Central memory CD8-positive, alpha-beta T cell (primary cell): Measurements from ENCODE around the gene NCAPH2.
"Not testable (repeated sequence)": the region's sequence is repeated elsewhere in the genome, so short reads cannot be mapped to it uniquely, and the experiment has no call there.

ENCODE experiments used
- ATAC-seq: fragments of 150-1000 bp; cut with Tn5 transposase; replicated peaks from 2 replicates; pipeline ENCODE4 v1.10.0; 2022; ENCODE audit warnings: mild to moderate bottlenecking, moderate FRiP score, moderate number of reproducible peaks; ENCODE audit not compliant: poor library complexity, severe bottlenecking; ENCODE audit errors: extremely low read depth
- DNase-seq, 2 donors: peaks; one replicate each; pipeline ENCODE4 v3.0.0; 2021; ENCODE audit warnings: low spot score in 2 of 2
- H3K27ac Mint-ChIP-seq: one replicate; pipeline ENCODE4 v1.8.0; 2022; ENCODE audit warnings: low read depth, mild to moderate bottlenecking, moderate library complexity, mixed read lengths
- H3K27me3 Mint-ChIP-seq: one replicate; pipeline ENCODE4 v1.8.0; 2022; ENCODE audit warnings: mixed read lengths
- H3K36me3 Mint-ChIP-seq: one replicate; pipeline ENCODE4 v1.8.0; 2022; ENCODE audit warnings: mild to moderate bottlenecking, moderate library complexity, mixed read lengths; ENCODE audit not compliant: insufficient read depth
- H3K4me1 Mint-ChIP-seq: one replicate; pipeline ENCODE4 v1.8.0; 2022; ENCODE audit warnings: mixed read lengths
- H3K4me3 Mint-ChIP-seq: one replicate; pipeline ENCODE4 v1.8.0; 2022; ENCODE audit warnings: mild to moderate bottlenecking, moderate library complexity, mixed read lengths
- H3K9me3 Mint-ChIP-seq: one replicate; pipeline ENCODE4 v1.8.0; 2022; ENCODE audit warnings: mixed read lengths

Gene NCAPH2

DNA sequence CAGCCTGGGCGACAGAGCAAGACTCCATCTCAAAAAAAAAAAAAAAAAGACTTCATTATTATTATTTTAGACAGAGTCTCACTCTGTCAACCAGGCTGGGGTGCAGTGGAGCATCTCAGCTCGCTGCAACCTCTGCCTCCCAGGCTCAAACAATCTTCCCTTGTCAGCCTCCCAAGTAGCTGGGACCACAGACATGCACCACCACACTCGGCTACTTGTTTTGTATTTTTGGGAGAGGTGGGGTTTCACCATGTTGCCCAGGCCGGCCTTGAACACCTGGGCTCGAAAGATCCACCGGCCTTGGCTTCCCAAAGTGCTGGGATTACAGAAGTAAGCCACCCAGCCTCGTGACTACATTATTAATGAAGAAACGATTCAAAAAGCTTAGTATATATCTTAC lies 27.1 kb downstream of the NCAPH2 start:
- peaks cover 23% of the 10 kb centered on the region for H3K36me3 Mint-ChIP-seq
- ATAC-seq: no peak
- DNase-seq: no peak
- no peaks in the 10 kb centered on the region for H3K9me3 Mint-ChIP-seq
- H3K4me1 Mint-ChIP-seq: peaks cover 39% of the 10 kb centered on the region
- H3K27ac Mint-ChIP-seq: no peak overlapping the region
- H3K4me3 Mint-ChIP-seq: no peak overlapping the region
- H3K27me3 Mint-ChIP-seq: no peaks in the 10 kb centered on the region

DNA sequence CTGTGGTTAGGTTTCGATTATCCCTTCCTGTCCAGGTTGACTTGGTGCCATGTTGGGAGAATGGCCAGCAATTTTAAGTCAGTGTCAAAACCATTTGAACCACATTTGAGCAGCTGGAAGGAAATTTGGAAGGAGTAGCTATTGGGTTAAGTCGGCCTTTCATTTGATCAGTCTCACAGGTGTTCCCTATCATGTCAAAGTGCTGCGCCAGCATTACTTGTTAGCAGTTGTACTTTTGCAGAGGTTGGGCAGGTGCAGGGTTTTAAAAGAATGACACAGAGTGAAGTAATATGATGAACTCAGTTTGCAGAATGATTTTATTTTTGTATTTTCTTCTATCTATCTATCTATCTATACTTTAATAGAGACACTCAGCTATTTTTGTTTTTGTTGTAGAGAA lies 28.2 kb downstream of the NCAPH2 start:
- peaks cover 15% of the 10 kb centered on the region for H3K36me3 Mint-ChIP-seq
- no peaks in the 10 kb centered on the region for H3K27me3 Mint-ChIP-seq
- H3K4me1 Mint-ChIP-seq: peaks cover 37% of the 10 kb centered on the region
- no peaks in the 10 kb centered on the region for H3K9me3 Mint-ChIP-seq
- DNase-seq (no peak), ATAC-seq (no peak)
- no peak overlapping the region for H3K4me3 Mint-ChIP-seq
- H3K27ac Mint-ChIP-seq: no peak overlapping the region

DNA sequence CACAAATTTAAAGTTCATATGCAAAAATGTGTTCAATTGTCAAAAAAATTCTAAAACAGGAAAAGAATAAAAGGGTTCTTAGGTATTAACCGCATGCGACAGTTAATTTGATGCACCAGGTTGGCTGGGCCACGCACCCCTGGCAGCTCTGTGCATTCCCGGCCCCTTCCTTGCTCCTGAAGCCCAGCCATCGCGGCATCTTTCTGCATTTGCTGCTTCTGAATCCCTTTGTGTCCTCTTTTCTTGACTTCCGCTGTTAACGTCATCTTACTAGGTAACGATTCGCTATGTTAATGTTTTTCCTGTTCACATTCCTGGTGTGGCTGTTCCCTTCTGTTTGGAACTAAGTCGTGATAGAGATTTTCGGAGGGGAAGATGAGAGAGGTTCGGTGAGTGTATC lies 29.7 kb downstream of the NCAPH2 start:
- Mint-ChIP-seq H3K4me3 (no peak overlapping the region), H3K9me3 (no peaks in the 10 kb centered on the region), H3K27me3 (no peaks in the 10 kb centered on the region), H3K27ac (peak overlapping the region; percentile 100), H3K4me1 (peaks cover 37% of the 10 kb centered on the region), H3K36me3 (peaks cover 18% of the 10 kb centered on the region)
- ATAC-seq (no peak), DNase-seq (no peak)

DNA sequence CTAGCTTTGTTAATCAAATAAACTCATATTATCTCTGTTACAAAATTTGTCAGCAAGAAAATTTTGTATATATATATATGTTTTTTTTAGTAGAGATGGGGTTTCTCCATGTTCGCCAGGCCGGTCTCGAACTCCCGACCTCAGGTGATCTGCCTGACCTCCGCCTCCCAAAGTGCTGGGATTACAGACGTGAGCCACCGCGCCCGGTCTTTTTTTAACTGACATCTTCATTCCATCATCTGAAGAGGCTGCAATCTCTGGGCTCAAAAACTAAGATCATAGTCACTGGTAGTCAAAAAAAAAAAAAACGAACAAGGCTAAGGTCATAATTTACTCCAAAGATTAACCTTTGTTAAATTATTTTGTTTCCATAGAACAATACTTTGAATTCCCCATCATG lies 32.4 kb downstream of the NCAPH2 start:
- Mint-ChIP-seq H3K4me1 (peaks cover 43% of the 10 kb centered on the region), H3K36me3 (peaks cover 20% of the 10 kb centered on the region), H3K9me3 (no peaks in the 10 kb centered on the region), H3K27me3 (no peaks in the 10 kb centered on the region), H3K27ac (peak overlapping the region; percentile 100), H3K4me3 (peak overlapping the region; percentile 29)
- DNase-seq (no peak), ATAC-seq (no peak)

GRCh38 chr22:50541667-50542026 lies 33.6 kb downstream of the NCAPH2 start:
- Mint-ChIP-seq H3K36me3 (peaks cover 20% of the 10 kb centered on the region), H3K27ac (peak overlapping the region; percentile 100), H3K4me1 (peaks cover 49% of the 10 kb centered on the region)
- H3K9me3 Mint-ChIP-seq, H3K27me3 Mint-ChIP-seq, ATAC-seq, DNase-seq, H3K4me3 Mint-ChIP-seq: not testable (repeated sequence)

GRCh38 chr22:50542416-50542927 lies 34.4 kb downstream of the NCAPH2 start:
- H3K27ac Mint-ChIP-seq: peak overlapping the region; percentile 75
- peaks cover 49% of the 10 kb centered on the region for H3K4me1 Mint-ChIP-seq
- ATAC-seq (no peak), DNase-seq (no peak)
- H3K27me3 Mint-ChIP-seq: no peaks in the 10 kb centered on the region
- no peaks in the 10 kb centered on the region for H3K9me3 Mint-ChIP-seq
- peaks cover 20% of the 10 kb centered on the region for H3K36me3 Mint-ChIP-seq
- peak overlapping the region; percentile 31 for H3K4me3 Mint-ChIP-seq

DNA sequence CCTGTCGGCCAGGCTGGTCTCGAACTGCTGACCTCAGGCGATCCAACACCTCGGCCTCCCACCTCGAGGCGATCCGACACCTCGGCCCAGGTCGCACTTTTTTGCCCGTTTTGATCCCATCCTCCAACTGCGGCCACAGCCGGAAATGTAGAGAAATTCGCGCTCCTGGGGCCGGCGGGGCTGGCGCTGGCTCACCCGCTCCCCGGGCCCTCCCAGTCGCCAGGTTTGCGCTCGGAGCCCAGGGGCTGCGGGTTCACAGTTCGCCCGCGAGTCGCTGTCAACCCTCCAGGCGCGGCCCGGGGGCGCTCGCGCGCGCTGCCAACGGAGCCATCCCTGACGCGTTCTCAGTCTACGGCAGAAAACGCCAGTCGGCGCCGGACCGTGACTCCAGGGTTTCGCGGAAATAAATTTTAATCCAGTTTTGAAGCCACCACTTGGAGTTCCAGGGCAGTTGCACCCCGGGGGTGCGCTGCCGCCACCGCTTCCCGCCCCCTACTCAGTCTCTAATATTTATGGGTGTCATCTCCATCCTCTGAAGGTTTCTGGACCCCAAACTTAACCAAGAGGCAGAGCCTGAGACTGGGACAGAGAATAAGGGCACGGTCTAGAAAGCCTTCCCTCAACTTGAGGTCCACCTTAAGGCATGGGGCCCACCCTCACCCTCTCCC lies 36.2 kb downstream of the NCAPH2 start:
- H3K4me3 Mint-ChIP-seq: peak overlapping the region; percentile 65
- peaks cover 38% of the 10 kb centered on the region for H3K4me1 Mint-ChIP-seq
- peak; percentile 46 for ATAC-seq

DNA sequence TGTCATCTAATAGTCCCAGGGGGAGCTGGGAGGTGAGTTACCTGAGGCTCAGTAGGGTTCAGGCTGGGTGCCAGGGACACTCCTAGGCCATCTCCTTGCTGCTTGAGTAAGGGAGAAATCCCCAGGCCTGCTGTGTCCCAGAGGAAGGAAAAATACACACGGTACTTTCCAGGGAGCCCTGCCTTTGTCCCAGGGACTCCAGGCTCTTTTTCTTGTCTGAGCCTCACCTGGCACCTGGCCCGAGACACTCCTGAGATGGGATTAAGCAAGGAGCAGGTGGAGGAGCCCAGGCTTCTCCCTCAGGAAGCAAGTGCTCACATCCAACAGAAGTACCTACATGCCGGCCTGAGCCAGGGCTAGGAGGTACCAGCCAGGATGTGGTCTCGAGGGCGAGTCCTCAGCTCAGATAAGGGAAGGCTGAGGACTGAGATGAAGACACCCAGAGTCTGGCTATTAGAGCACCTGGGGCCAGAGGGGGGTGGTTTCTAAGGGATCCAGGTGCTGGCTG lies 36.8 kb downstream of the NCAPH2 start:
- Mint-ChIP-seq H3K9me3 (no peaks in the 10 kb centered on the region), H3K36me3 (peaks cover 8% of the 10 kb centered on the region), H3K27me3 (no peaks in the 10 kb centered on the region), H3K27ac (peak overlapping the region; percentile 91), H3K4me1 (peaks cover 34% of the 10 kb centered on the region), H3K4me3 (peak overlapping the region; percentile 65)
- ATAC-seq (peak; percentile 38), DNase-seq (no peak)

More for the DNA sequence above, 36.2 kb downstream of the NCAPH2 start:
- no peaks in the 10 kb centered on the region for H3K27me3 Mint-ChIP-seq
- H3K9me3 Mint-ChIP-seq: no peaks in the 10 kb centered on the region
- DNase-seq: peak; percentile 72 to 78
- peaks cover 14% of the 10 kb centered on the region for H3K36me3 Mint-ChIP-seq
- H3K27ac Mint-ChIP-seq: peak overlapping the region; percentile 91

DNA sequence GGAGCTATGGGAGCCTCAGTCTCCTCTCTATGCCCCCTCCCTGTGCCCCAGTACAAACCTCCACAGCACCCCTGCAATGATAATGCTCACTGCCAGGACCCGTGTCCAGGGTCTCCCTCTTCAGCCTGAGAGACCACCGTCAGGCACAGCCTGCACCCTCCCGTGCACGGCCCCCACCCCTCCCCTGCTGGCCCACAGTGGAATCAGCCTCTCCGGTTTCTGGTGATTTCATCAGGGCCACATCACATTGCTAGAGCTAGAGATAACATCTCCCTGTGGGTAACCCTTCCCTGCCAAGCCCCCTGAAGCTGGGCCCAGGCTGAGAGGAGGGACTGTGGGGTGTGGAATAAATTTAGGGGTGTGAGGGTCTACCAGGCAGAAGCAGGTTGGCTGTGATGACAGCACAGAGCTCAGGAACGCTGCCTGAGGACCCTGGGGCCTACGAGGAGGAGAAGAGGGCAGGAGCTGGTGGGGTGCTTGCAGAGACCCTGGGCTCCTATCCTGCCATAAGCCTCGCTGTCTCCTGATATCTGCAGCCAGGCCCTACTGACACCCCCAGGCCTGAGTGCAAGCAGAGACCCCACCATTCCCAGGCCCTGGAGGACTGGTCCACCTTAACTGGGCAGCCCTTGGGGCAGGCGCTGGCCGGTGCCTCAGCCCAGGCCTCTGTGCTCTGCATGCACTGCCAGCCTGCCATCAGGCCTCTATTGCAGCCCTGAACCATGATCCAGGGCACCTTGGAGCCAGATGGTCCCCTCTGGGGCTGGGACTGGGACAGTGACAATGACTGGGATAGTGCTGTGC lies 37.7 kb downstream of the NCAPH2 start, which contains the start of gene KLHDC7B:
KLHDC7B (plus strand) TSS at position 378 of the 804 bp plus-strand sequence; CDS start at position 723, 345 bp downstream.
- Mint-ChIP-seq H3K27me3 (no peaks in the 10 kb centered on the region), H3K4me1 (peaks cover 37% of the 10 kb centered on the region), H3K27ac (peak within 1 kb of the TSS; percentile 91), H3K9me3 (no peaks in the 10 kb centered on the region), H3K4me3 (peak within 1 kb of the TSS; percentile 65), H3K36me3 (peaks cover 8% of the 10 kb centered on the region)
- no peak for ATAC-seq
- DNase-seq: no peak

GRCh38 chr22:50546326-50547262 lies 38.6 kb downstream of the NCAPH2 start:
- no peak for ATAC-seq
- H3K36me3 Mint-ChIP-seq: peaks cover 8% of the 10 kb centered on the region
- H3K4me1 Mint-ChIP-seq: peaks cover 40% of the 10 kb centered on the region
- peak overlapping the region; percentile 65 for H3K4me3 Mint-ChIP-seq
- DNase-seq: no peak
- H3K9me3 Mint-ChIP-seq: no peaks in the 10 kb centered on the region
- no peaks in the 10 kb centered on the region for H3K27me3 Mint-ChIP-seq
- peak overlapping the region; percentile 91 for H3K27ac Mint-ChIP-seq

DNA sequence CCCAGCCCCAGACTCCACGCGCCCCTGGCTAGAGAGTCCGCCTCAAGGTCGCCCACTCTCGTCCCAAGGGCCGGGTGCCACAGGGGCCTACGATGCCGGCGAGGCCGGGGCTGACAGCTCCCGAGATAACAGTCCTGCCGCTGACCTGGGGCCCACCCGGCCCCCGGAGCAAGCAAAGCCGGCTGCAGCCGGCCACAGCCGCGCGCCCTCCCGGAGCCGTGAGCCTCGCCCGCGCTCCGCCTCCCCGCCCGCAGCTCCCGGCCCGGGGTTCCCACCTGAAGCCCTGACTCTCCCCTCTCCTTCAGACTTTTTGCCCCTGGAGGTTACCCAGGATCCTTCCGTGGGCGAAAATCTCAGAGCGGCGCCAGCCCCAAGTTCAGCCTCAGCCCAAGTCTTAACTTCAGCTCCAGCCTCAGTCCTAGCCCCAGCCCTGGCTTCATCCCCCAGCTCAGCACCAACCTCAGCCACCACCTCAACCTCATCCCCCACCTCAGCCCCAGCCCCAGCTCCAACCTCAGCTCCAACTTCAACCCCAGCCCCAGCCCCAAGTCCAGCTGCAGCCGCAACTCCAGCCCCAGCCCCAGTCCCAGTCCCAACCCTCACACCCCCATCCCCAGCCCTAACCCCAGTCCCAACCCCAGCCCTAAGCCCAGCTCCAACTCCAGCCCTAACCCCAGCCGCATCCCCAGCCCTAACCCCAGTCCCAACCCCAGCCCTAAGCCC lies 39.4 kb downstream of the NCAPH2 start:
- H3K36me3 Mint-ChIP-seq: peaks cover 6% of the 10 kb centered on the region
- peak overlapping the region; percentile 87 for H3K27ac Mint-ChIP-seq
- peaks cover 37% of the 10 kb centered on the region for H3K4me1 Mint-ChIP-seq
- H3K4me3 Mint-ChIP-seq: peak overlapping the region; percentile 57
- DNase-seq: no peak
- ATAC-seq: no peak
- H3K9me3 Mint-ChIP-seq: no peaks in the 10 kb centered on the region
- H3K27me3 Mint-ChIP-seq: no peaks in the 10 kb centered on the region
